HEK293 (cell line): Measurements from ENCODE around the gene MAN1C1.

Experiments used
- CTCF ChIA-PET: fragments of 350-600 bp; formaldehyde crosslinking; extraction: SDS; loops from one replicate; lab custom pipeline; 2021; ENCODE audit warnings: antibody characterized with exemption; lab: Yijun Ruan, JAX
- POLR2A ChIA-PET: fragments of 300-600 bp; formaldehyde crosslinking; extraction: SDS; loops from one replicate; lab custom pipeline; 2020; ENCODE audit warnings: antibody characterized with exemption, inconsistent platforms; lab: Yijun Ruan, JAX
- H3K27ac ChIP-seq: fragments of 200-500 bp; sonication (Bioruptor generic); 2 replicates; pipeline ENCODE4 v1.5.1; 2014; ENCODE audit warnings: low read depth, low read length, control low read depth, inconsistent platforms; ENCODE audit errors: extremely low read depth
- H3K36me3 ChIP-seq, 2 experiments: fragments of 200-500 bp in 1 of 2; sonication (Bioruptor generic) in 1 of 2; 1 replicate in 1 of 2; 2 replicates in 1 of 2; pipeline ENCODE4 v1.5.1; 2014 to 2017; ENCODE audit warnings: inconsistent platforms in 2 of 2, low read length in 2 of 2; ENCODE audit not compliant: control insufficient read depth in 2 of 2, insufficient read depth in 1 of 2
- H3K4me1 ChIP-seq: fragments of 200-500 bp; sonication (Bioruptor generic); 2 replicates; pipeline ENCODE4 v1.5.1; 2014; ENCODE audit warnings: mild to moderate bottlenecking, low read length, inconsistent platforms; ENCODE audit not compliant: control insufficient read depth, insufficient read depth
- H3K4me3 ChIP-seq: 2 replicates; pipeline ENCODE4 v1.5.1; 2011; ENCODE audit warnings: low read depth, mild to moderate bottlenecking, control low read depth, low read length, moderate library complexity
- H3K9me3 ChIP-seq: fragments of 200-500 bp; sonication (Bioruptor generic); 2 replicates; pipeline ENCODE4 v1.5.1; 2014; ENCODE audit warnings: low read depth, low read length, inconsistent platforms; ENCODE audit not compliant: control insufficient read depth, insufficient read depth
- GLI2 ChIP-seq: fragments of 450-650 bp; formaldehyde crosslinking; IDR thresholded peaks from 2 replicates; pipeline ENCODE4; 2017; ENCODE audit warnings: missing biosample characterization, missing genetic modification characterization, low read depth, borderline replicate concordance
- GLIS1 ChIP-seq: fragments of 450-650 bp; formaldehyde crosslinking; IDR thresholded peaks from 2 replicates; pipeline ENCODE4 v1.5.1; 2016; ENCODE audit warnings: missing biosample characterization, missing genetic modification characterization
- GLIS2 ChIP-seq: fragments of 450-650 bp; formaldehyde crosslinking; IDR thresholded peaks from 2 replicates; pipeline ENCODE4 v1.5.1; 2016; ENCODE audit warnings: missing biosample characterization, missing genetic modification characterization
- KLF16 ChIP-seq: fragments of 450-650 bp; formaldehyde crosslinking; IDR thresholded peaks from 2 replicates; pipeline ENCODE4 v1.5.1; 2017; ENCODE audit warnings: missing biosample characterization, missing genetic modification characterization
- MYNN ChIP-seq: fragments of 450-650 bp; formaldehyde crosslinking; IDR thresholded peaks from 2 replicates; pipeline ENCODE4 v1.5.1; 2016; ENCODE audit warnings: missing biosample characterization, missing genetic modification characterization, borderline replicate concordance
- ZBTB1 ChIP-seq: fragments of 450-650 bp; formaldehyde crosslinking; IDR thresholded peaks from 2 replicates; pipeline ENCODE4 v1.5.1; 2016; ENCODE audit warnings: missing biosample characterization, missing genetic modification characterization
- ZBTB21 ChIP-seq: fragments of 450-650 bp; formaldehyde crosslinking; IDR thresholded peaks from 2 replicates; pipeline ENCODE4 v1.5.1; 2017; ENCODE audit warnings: missing biosample characterization, missing genetic modification characterization
- ZFP69B ChIP-seq: fragments of 450-650 bp; formaldehyde crosslinking; IDR thresholded peaks from 2 replicates; pipeline ENCODE4 v1.5.1; 2016; ENCODE audit warnings: missing biosample characterization, missing genetic modification characterization
- ZNF10 ChIP-seq: fragments of 450-650 bp; formaldehyde crosslinking; IDR thresholded peaks from 2 replicates; pipeline ENCODE4 v1.5.1; 2017; ENCODE audit warnings: missing biosample characterization, missing genetic modification characterization
- ZNF202 ChIP-seq: fragments of 450-650 bp; formaldehyde crosslinking; IDR thresholded peaks from 2 replicates; pipeline ENCODE4 v1.5.1; 2016; ENCODE audit warnings: missing biosample characterization, missing genetic modification characterization, borderline replicate concordance
- ZNF211 ChIP-seq: fragments of 450-650 bp; formaldehyde crosslinking; IDR thresholded peaks from 2 replicates; pipeline ENCODE4 v1.5.1; 2016; ENCODE audit warnings: low read depth, missing biosample characterization, missing genetic modification characterization
- ZNF280C ChIP-seq: fragments of 450-650 bp; formaldehyde crosslinking; IDR thresholded peaks from 2 replicates; pipeline ENCODE4 v1.5.1; 2016; ENCODE audit warnings: missing biosample characterization, missing genetic modification characterization
- ZNF341 ChIP-seq: fragments of 450-650 bp; formaldehyde crosslinking; IDR thresholded peaks from 2 replicates; pipeline ENCODE4; 2016; ENCODE audit warnings: low read depth, missing biosample characterization, missing genetic modification characterization
- ZNF354C ChIP-seq: fragments of 450-650 bp; formaldehyde crosslinking; IDR thresholded peaks from 2 replicates; pipeline ENCODE4 v1.5.1; 2016; ENCODE audit warnings: missing biosample characterization, missing genetic modification characterization, low read depth, borderline replicate concordance
- ZNF658 ChIP-seq: fragments of 450-650 bp; formaldehyde crosslinking; IDR thresholded peaks from 2 replicates; pipeline ENCODE4; 2016; ENCODE audit warnings: missing biosample characterization, missing genetic modification characterization
- ZNF701 ChIP-seq: fragments of 450-650 bp; formaldehyde crosslinking; IDR thresholded peaks from 2 replicates; pipeline ENCODE4 v1.5.1; 2016; ENCODE audit warnings: missing biosample characterization, missing genetic modification characterization
- ZNF777 ChIP-seq: fragments of 450-650 bp; formaldehyde crosslinking; IDR thresholded peaks from 2 replicates; pipeline ENCODE4 v1.5.1; 2017; ENCODE audit warnings: missing biosample characterization, missing genetic modification characterization, borderline replicate concordance
- ZNF785 ChIP-seq: fragments of 450-650 bp; formaldehyde crosslinking; IDR thresholded peaks from 2 replicates; pipeline ENCODE4 v1.5.1; 2016; ENCODE audit warnings: missing biosample characterization, missing genetic modification characterization
- ZNF830 ChIP-seq: fragments of 450-650 bp; IDR thresholded peaks from 2 replicates; pipeline ENCODE4 v1.5.0; 2018; ENCODE audit warnings: missing biosample characterization, missing genetic modification characterization, low read depth, mild to moderate bottlenecking, moderate library complexity
- ZSCAN16 ChIP-seq: fragments of 450-650 bp; formaldehyde crosslinking; IDR thresholded peaks from 2 replicates; pipeline ENCODE4 v1.5.1; 2016; ENCODE audit warnings: missing biosample characterization, missing genetic modification characterization
- TF ChIP-seq, protein P1 (sequence below): fragments of 450-650 bp; formaldehyde crosslinking; IDR thresholded peaks from 2 replicates; pipeline ENCODE4 v1.5.1; 2016; ENCODE audit warnings: missing biosample characterization, missing genetic modification characterization, low read depth
- TF ChIP-seq, protein P2 (sequence below): fragments of 450-650 bp; formaldehyde crosslinking; IDR thresholded peaks from 2 replicates; pipeline ENCODE4 v1.5.1; 2016; ENCODE audit warnings: missing biosample characterization, missing genetic modification characterization
- TF ChIP-seq, protein P3 (sequence below): sonication (generic); formaldehyde crosslinking; IDR thresholded peaks from 2 replicates; pipeline ENCODE4 v1.8.1; 2022; ENCODE audit warnings: mild to moderate bottlenecking, moderate library complexity, missing genetic modification reagents
- TF ChIP-seq, protein P4 (sequence below): fragments of 450-650 bp; formaldehyde crosslinking; IDR thresholded peaks from 2 replicates; pipeline ENCODE4 v1.5.1; 2017; ENCODE audit warnings: missing biosample characterization, mild to moderate bottlenecking, missing genetic modification characterization, moderate library complexity

MAN1C1 gene

DNA sequence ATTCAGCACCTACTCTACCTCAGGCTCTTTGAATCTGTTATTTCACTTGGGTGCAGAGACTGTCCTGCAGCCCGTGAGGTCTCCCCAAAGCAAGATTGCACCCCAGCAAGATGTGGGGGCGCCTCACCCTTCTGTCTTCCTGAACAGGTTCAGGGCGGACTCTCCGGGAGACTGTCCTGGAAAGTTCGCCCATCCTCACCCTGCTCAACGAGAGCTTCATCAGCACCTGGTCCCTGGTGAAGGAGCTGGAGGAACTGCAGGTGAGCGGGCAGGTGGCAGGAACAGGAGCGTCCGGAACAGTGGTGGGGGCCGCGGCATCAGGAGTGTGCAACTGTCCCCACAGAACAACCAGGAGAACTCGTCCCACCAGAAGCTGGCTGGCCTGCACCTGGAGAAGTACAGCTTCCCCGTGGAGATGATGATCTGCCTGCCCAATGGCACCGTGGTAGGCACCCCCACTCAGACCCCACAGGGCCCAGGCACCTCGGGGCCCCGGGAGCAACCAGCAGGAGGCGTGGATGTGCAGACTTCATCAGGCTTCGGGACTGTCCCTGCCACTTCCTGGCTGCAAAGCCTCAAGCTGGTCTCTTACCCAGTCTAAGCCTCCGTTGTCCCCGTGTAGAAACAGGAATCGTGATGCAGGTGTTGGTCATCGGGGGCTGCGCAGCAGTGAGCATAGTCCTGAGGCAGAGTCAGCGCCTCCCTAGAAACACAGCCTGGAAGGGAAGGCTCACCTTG, 197.3 kb downstream of the MAN1C1 start:
- H3K9me3 ChIP-seq, result no peaks in the 10 kb centered on the region
- H3K4me3 ChIP-seq, result no peak overlapping the region
- peaks cover 7 to 77% of the 10 kb centered on the region in 2 experiments; a peak in 2 of 3 replicates for H3K36me3 ChIP-seq
- CTCF ChIA-PET, result interaction anchor here (0.7 kb wide), 1 partner anchor 249 kb away, joined by 3 read pairs; no protein-coding TSS in a partner anchor
- POLR2A ChIA-PET, result no interaction called here
- no peak overlapping the region for H3K27ac ChIP-seq
- TF ChIP-seq GLIS2 (0 out of 2 replicates have a peak, but pooled peaks have one; percentile 29), KLF16 (tag by site-specific recombination) (no peak), ZNF658 (tag by site-specific recombination) (no peak), GLIS1 (tag by site-specific recombination) (peak; percentile 46), ZNF785 (tag by site-specific recombination) (no peak)
- TF ChIP-seq, protein P1, sequence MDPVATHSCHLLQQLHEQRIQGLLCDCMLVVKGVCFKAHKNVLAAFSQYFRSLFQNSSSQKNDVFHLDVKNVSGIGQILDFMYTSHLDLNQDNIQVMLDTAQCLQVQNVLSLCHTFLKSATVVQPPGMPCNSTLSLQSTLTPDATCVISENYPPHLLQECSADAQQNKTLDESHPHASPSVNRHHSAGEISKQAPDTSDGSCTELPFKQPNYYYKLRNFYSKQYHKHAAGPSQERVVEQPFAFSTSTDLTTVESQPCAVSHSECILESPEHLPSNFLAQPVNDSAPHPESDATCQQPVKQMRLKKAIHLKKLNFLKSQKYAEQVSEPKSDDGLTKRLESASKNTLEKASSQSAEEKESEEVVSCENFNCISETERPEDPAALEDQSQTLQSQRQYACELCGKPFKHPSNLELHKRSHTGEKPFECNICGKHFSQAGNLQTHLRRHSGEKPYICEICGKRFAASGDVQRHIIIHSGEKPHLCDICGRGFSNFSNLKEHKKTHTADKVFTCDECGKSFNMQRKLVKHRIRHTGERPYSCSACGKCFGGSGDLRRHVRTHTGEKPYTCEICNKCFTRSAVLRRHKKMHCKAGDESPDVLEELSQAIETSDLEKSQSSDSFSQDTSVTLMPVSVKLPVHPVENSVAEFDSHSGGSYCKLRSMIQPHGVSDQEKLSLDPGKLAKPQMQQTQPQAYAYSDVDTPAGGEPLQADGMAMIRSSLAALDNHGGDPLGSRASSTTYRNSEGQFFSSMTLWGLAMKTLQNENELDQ (tag by site-specific recombination), result no peak
- TF ChIP-seq, all 188 proteins: peak for 2
- H3K4me1 ChIP-seq, result peaks cover 5% of the 10 kb centered on the region; the same call in 1 of the 2 replicates

GRCh38 chr1:25814549-25815087, 198.0 kb downstream of the MAN1C1 start:
- ChIA-PET CTCF (interaction anchor here (0.7 kb wide), 1 partner anchor 250 kb away, joined by 3 read pairs; no protein-coding TSS in a partner anchor), POLR2A (no interaction called here)

More at GRCh38 chr1:25814549-25815087, 198.0 kb downstream of the MAN1C1 start:
- H3K36me3 ChIP-seq, result peaks cover 7 to 70% of the 10 kb centered on the region in 2 experiments; a peak in 2 of 3 replicates
- H3K4me3 ChIP-seq, result no peak overlapping the region
- H3K27ac ChIP-seq, result no peak overlapping the region
- H3K9me3 ChIP-seq, result no peaks in the 10 kb centered on the region
- H3K4me1 ChIP-seq, result peaks cover 6% of the 10 kb centered on the region; the same call in 1 of the 2 replicates
- TF ChIP-seq ZBTB1 (tag by site-specific recombination), result no peak
- no peak for TF ChIP-seq ZSCAN16 (tag by site-specific recombination)
- TF ChIP-seq ZNF341 (tag by site-specific recombination), result no peak
- TF ChIP-seq ZNF10 (tag by site-specific recombination), result no peak
- no peak for TF ChIP-seq ZBTB21 (tag by site-specific recombination)
- TF ChIP-seq ZNF280C, result no peak
- no peak for TF ChIP-seq ZFP69B (tag by site-specific recombination)
- no peak for TF ChIP-seq MYNN (tag by site-specific recombination)
- no peak for TF ChIP-seq ZNF701 (tag by site-specific recombination)
- TF ChIP-seq, protein P2, sequence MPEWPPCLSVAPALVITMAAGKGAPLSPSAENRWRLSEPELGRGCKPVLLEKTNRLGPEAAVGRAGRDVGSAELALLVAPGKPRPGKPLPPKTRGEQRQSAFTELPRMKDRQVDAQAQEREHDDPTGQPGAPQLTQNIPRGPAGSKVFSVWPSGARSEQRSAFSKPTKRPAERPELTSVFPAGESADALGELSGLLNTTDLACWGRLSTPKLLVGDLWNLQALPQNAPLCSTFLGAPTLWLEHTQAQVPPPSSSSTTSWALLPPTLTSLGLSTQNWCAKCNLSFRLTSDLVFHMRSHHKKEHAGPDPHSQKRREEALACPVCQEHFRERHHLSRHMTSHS (tag by site-specific recombination), result no peak
- no peak for TF ChIP-seq GLI2
- TF ChIP-seq ZNF202 (tag by site-specific recombination), result no peak
- no peak for TF ChIP-seq ZNF211
- TF ChIP-seq, protein P3, sequence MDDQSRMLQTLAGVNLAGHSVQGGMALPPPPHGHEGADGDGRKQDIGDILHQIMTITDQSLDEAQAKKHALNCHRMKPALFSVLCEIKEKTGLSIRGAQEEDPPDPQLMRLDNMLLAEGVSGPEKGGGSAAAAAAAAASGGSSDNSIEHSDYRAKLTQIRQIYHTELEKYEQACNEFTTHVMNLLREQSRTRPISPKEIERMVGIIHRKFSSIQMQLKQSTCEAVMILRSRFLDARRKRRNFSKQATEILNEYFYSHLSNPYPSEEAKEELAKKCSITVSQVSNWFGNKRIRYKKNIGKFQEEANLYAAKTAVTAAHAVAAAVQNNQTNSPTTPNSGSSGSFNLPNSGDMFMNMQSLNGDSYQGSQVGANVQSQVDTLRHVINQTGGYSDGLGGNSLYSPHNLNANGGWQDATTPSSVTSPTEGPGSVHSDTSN (CRISPR knock-in tag), result no peak
- no peak for TF ChIP-seq ZNF830 (tag by site-specific recombination)
- TF ChIP-seq, protein P4, sequence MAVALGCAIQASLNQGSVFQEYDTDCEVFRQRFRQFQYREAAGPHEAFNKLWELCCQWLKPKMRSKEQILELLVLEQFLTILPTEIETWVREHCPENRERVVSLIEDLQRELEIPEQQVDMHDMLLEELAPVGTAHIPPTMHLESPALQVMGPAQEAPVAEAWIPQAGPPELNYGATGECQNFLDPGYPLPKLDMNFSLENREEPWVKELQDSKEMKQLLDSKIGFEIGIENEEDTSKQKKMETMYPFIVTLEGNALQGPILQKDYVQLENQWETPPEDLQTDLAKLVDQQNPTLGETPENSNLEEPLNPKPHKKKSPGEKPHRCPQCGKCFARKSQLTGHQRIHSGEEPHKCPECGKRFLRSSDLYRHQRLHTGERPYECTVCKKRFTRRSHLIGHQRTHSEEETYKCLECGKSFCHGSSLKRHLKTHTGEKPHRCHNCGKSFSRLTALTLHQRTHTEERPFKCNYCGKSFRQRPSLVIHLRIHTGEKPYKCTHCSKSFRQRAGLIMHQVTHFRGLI (tag by site-specific recombination), result no peak
- no peak for TF ChIP-seq ZNF354C (tag by site-specific recombination)
- no peak for TF ChIP-seq ZNF777 (tag by site-specific recombination)
- TF ChIP-seq GLIS1 (tag by site-specific recombination), result no peak
- TF ChIP-seq, all 188 proteins: peak for 0
